RKO (cell line): ENCODE results near the gene PCGF3.
A peak's percentile ranks its signal among the peaks of the same experiment; 100 is the strongest.

ENCODE experiments used
- DNase-seq: peaks from one replicate; pipeline ENCODE4 v3.0.0-alpha.2; 2016; ENCODE audit warnings: low spot score

PCGF3 gene, protein sequence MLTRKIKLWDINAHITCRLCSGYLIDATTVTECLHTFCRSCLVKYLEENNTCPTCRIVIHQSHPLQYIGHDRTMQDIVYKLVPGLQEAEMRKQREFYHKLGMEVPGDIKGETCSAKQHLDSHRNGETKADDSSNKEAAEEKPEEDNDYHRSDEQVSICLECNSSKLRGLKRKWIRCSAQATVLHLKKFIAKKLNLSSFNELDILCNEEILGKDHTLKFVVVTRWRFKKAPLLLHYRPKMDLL

DNA sequence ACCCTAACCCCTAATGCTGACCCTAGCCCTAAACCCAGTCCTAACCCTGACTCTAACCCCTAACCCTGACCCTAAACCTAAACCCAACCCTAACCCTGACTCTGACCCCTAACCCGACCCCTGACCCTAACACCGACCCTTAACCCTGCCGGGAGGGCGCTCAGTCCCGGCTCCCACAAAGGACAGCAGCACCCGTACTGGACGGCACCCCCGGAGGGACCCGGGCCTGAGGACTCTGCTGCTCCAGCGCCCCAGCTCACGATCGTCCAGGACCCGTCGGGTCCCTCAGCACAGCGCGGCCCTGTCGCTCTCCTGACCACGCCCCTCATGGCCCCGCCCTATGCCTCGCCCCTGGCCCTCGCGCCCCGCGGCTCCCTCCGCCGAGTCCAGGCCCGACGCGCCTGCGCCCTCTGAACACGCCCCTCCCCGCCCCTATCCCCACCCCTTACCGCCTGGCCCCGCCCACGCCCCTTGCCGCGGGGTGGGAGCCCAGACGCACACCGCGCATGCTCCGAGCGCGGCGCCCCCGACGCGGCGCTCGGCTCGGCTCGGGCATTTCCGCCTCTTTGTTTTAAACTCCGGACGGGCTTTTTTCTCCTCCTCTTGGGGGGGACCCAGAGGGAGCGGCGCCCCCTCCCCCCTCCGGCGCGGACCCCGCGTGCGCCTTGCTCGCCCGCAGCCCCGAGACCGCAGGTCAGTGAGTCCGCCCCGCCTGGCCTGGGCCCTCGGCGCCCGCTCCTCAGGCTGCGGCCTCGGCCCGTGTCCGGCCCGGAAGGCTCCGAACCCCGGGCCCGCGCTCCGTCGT, at the start of gene PCGF3:
Gene PCGF3, plus strand, starts transcription at position 555 of the 805 bp plus-strand sequence. CDS start 27,849 bp downstream, outside the sequence.
- peak; percentile 91 for DNase-seq

DNA sequence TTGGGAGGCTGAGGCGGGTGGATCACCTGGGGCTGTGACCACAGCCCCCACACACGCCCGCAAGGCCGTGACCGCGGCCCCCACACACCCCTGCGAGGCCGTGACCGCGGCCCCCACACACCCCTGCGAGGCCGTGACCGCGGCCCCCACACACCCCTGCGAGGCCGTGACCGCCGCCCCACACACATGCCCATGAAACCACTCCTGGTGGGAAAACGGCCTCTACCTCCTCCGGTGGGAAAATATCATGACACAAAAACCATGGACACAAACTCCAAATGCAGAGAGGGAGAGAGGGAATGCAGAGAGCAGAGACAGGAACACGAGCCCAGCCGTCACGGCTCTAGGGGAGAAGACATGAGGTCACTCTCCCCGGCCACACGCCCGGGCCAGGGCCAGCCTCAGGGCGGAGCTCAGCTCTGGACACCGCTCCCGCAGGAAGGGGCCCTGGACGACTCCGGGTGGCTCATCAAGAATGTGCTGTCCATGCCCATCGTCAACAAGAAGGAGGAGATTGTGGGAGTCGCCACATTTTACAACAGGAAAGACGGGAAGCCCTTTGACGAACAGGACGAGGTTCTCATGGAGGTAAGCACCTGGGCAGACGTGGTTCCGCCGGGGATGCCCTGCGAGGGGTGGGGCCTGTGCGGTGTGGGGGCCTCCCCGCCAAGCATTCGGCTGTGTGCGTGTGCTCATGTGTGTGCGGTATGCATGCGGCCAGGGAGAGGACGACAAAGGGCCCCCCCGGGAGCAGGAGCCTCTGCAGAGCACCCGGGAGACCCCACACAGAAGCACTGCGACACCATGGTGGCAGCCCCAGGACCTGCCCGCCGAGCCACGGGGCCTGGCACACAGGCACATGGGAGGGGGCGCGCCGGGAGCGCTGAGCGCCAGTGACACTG, 48.9 kb upstream of the PCGF3 start:
- DNase-seq = no peak

DNA sequence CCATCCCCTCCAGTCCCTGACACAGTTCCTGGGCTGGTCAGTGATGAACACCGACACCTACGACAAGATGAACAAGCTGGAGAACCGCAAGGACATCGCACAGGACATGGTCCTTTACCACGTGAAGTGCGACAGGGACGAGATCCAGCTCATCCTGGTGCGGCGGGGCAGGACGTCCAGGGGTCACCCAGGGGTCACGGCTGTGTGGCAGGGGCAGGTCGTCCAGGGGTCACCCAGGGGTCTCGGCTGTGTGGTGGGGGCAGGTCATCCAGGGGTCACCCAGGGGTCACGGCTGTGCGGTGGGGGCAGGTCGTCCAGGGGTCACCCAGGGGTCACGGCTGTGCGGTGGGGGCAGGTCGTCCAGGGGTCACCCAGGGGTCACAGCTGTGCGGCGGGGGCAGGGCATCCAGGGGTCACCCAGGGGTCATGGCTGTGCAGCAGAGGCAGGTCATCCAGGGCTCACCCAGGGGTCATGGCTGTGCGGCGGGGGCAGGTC, 48.2 kb upstream of the PCGF3 start:
- DNase-seq = no peak

DNA sequence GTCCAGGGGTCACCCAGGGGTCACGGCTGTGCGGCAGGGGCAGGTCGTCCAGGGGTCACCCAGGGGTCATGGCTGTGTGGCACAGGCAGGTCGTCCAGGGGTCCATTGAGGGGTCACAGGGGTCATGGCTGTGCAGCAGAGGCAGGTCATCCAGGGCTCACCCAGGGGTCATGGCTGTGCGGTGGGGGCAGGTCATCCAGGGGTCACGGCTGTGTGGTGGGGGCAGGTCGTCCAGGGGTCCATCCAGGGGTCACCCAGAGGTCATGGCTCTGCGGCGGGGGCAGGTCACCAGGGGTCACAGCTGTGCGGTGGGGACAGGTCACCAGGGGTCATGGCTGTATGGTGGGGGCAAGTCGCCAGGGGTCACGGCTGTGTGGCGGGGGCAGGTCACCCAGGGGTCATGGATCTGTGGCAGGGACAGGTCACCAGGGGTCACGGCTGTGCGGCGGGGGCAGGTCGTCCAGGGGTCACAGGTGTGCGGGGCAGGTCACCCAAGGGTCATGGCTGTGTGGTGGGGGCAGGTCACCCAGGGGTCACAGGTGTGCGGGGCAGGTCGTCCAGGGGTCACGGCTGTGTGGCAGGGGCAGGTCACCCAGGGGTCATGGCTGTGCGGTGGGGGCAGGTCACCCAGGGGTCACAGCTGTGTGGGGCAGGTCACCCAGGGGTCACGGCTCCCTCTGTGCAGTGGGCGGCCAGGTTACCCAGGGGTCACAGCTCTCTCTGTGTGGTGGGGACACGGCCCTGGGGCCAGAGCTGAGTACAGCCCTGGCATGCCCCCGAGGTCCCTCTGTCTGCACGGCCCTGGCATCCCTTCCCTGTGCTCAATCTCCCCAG, 47.6 kb upstream of the PCGF3 start:
- DNase-seq = no peak

DNA sequence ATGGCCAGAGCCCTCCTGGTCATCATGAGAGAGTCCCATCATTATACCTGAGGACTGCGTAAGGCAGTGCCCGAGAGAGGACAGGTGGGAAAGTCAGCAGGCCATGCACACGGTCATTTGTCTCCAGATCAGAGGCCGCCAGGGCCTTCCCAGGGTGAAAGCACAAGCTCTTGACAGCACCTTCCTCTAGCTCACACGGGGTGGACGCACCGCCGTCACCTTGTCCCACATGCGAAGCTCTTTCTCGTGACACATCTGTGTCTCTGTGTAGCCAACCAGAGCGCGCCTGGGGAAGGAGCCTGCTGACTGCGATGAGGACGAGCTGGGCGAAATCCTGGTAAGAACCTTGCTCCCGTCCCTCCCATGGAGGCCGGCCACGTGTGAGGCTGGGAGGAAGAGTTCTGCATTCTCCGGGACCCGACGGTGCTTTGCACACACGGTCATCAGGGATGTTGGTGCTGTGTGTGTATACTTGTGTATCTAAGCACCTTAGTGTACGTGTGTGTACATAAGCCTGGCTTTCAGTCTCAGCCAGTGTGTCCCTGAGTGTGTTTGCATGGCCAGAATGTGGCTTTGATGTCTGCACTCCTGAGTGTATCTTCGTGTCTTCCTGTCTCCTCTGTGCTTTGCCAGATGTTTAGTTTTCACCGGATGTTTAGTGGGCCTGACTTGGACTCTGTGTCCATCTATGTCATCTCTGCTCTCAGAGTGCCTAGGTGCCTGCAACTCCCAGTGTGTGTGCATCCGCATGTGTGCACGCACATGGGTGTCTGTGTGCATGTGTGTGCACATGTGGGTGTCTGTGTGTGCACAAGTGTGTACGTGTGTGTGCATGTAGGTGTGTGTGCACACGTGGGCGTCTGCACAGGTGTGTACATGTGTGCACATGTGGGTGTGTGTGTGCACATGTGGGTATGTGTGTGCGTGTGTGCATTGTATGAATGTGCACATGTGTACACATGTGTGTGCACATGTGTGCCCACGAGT, 46.7 kb upstream of the PCGF3 start:
- DNase-seq = no peak

DNA sequence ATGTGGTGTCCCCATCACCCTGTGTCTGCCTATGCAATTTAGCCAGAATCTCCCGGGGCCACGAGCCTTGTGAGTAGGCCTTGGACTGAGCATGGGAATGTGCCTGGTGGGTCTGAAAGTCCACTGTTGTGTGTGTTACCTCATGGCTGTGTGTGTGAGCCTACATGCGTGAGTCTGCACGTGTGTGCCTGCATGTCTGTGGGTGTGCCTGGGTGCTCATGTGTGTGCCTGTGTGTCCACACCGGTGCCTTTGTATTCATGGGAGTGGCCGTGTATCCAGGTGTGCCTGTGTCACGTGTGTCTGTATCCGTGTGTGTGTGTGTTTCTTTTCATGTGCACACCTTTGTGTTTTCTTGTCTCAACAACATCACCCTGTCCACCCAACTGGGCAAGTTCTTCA, 45.8 kb upstream of the PCGF3 start:
- no peak for DNase-seq

DNA sequence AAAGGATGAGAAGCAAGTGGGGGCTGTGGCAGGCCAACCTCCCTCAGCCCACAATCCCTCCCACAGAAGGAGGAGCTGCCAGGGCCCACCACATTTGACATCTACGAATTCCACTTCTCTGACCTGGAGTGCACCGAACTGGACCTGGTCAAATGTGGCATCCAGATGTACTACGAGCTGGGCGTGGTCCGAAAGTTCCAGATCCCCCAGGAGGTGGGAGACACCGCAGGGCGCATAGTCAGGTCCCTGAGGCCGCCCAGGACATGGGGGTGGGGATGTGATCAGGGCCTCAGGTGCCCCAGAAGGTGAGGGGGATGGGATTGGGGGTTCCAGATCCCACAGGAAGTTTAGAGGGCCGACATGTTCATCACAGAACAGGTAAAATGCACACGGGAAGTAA, 45.2 kb upstream of the PCGF3 start:
- DNase-seq = no peak

DNA sequence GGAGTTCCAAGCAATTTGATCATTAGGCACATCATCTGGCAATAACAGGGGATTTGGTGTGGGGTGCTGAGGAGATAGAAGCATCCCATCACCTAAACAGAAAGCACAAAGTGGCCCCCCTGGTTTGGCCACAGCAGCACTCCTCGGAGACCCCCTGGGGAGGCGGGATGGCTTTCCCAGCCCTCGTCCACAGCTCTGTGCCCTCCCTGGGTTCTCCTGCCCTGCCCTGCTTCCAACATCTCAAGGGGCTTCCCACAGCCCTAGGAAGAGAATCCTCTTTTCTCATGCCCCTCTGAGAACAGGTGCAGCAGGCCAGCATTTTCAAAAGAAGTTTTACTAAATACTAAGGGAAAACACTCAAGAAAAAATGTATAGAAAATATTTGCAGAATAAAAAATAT, 44.4 kb upstream of the PCGF3 start:
- no peak for DNase-seq

DNA sequence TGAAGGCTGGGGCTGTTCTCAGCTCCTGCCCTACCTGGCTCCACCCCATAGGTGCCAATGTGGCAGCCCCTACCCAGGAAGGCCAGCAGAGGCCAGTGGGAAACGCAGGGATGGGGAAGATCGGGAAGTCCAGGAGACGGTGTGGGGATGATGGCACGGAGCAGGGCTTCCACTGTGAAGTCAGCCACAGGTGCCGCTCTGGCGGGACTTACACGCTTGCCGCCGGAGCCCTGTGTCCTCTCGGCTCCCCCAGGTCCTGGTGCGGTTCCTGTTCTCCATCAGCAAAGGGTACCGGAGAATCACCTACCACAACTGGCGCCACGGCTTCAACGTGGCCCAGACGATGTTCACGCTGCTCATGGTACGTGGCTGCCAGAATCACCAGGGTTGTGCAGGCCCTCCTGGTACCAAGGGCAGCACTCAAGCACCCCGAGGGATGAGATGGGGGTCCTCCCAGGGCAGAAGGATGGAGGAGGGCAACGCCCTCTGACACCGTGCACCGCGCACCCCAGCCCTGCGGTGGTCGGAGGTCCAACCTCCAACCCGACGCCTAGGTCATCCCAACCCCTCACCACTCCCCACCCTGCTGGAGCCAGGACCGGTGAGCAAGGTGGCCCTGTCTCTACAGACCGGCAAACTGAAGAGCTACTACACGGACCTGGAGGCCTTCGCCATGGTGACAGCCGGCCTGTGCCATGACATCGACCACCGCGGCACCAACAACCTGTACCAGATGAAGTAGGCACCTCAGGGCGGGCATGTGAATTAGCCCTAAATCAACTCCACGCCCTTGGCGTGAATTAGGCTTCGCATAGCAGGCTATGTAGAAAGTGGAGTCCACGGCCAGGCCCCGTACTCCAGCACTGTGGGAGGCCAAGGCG, 43.5 kb upstream of the PCGF3 start:
- no peak for DNase-seq

DNA sequence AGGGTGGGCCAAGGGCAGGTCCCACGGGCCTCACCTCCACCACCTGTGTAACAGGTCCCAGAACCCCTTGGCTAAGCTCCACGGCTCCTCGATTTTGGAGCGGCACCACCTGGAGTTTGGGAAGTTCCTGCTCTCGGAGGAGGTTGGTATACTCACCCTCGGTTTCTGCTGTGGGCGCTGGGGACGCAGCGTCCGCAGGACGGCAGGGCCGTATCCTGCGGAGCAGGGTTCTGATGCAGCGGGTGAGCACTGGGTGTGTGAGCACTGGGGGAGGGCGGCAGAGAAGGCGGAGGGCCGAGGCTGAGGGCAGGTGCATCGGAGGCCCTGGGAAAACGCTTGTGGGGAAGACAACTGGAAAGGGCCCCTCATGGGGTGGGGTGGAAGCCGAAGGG, 42.6 kb upstream of the PCGF3 start:
- DNase-seq = no peak

DNA sequence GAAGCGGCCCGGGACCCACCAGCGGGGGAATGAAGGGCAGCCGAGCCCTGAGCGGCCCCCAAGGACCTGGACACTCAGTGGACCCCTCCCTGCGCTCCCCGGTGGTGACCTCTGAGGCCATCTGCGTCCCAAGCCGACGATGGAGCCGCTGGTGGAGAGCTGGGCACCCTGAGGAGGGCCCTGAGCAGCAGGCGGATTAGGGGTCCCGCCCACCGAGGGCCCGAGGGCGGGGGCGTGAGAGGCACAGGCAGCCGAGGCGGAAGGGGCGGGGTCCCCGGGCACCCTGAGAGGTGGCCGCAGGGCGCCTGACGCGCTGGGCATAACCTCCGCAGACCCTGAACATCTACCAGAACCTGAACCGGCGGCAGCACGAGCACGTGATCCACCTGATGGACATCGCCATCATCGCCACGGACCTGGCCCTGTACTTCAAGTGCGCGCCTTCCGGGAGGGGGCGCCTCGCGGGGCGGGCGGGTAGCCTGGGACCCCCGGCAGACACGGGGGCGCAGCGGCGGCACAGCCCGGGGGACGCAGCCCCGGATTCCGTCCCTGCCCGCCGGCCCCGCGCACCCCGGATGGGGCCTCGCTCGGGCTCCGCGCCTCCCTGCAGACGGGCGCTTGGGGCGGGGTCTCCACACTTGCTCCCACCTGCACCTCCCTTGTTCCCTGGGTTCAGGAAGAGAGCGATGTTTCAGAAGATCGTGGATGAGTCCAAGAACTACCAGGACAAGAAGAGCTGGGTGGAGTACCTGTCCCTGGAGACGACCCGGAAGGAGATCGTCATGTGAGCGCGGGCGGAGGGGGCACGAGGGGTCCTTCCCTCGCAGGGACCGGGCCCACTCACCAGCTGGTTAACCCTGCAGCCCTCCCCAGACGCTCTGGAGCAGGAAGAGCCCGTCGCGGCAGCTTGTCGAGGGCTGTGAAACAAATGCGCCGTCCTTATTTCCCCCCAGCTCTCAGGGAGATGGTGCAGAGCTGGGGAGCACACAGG, 41.9 kb upstream of the PCGF3 start:
- DNase-seq = no peak

DNA sequence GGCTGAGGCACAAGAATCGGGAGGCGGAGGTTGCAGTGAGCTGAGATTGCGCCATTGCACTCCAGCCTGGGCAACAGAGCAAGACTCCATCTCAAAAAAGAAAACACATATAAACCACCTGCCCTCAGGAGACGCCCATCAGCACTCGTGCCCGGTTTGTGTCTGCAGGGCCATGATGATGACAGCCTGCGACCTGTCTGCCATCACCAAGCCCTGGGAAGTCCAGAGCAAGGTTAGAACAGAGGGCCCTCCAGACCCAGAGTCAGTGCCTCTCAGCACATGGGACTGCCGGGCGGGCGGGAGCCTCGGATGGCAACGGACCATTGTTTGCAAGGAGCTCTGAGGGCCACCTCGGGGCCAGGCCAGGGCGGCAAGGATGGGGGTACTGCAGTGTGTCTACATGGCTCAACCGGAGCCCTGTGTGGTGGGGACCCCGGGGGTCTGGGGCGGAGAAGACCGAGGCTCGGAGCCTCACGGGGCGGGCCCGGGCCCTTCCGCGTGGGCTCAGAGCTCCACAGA, 40.9 kb upstream of the PCGF3 start:
- DNase-seq = no peak

DNA sequence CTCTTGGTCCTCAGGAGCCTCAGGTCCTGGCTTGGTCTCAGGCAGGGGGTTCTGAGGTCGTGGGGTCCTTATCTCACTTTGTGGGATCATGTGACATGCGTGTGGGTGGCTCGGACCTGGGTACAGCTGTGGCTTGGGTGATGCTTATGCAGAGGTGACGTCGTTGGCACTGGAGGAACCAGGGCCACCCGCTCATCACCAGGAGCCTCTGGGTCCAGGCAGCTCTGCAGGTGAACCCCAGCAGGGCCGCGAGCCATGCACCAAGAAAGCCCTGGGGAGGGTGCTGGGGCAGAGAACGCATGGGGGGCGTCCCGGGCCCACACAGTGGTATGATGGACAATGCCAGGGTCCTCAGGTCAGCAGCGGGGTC, 40.3 kb upstream of the PCGF3 start:
- DNase-seq = no peak

DNA sequence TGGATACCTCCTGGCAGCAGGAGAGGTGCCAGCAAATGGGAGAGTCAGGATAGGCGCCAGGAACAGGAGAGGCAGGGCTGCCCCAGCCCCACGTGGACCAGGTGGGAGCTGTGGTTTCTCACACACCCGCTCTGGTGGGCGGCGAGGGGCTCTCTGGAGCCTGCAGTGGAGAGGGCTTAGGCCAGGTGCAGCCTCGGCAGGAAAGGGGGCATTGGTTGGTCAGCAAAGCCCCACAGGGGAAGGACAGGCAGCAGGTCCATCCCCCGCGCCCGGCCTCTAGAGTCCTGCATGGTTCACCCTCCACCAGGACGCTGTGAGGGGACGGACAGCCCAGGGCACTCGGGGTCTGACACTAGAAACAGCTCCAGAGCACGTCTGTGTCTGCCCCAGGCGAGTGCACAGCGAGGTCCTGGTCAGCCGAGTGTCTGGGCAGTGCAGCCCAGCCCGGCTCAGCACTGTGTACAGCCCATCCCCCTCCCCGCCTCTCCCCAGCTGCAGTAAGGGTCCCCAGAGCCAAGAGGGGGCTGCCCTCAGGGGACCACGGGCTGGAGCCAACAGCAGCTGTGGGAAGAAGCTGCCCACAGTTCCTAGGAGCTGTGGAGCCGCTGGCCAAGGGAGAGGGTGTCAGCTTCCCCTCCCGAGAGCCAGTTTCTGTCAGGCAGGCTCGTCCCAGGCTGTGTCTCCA, 39.7 kb upstream of the PCGF3 start:
- DNase-seq = no peak

DNA sequence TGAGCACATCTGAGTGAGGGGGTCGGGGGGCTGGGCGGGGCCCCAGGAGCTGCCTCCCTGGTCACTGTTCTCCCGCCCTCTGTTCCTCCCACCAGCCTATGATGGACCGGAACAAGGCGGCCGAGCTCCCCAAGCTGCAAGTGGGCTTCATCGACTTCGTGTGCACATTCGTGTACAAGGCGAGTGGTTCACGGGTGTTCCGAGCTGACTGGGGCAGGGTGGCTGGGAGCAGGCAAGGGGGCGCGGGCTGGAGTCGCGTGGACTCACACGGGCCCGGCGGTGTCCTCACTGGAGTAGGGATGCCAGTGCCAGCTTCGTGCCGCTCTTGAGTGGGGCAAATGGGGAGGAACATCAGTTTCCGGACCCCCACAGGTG, 39.2 kb upstream of the PCGF3 start:
- no peak for DNase-seq

DNA sequence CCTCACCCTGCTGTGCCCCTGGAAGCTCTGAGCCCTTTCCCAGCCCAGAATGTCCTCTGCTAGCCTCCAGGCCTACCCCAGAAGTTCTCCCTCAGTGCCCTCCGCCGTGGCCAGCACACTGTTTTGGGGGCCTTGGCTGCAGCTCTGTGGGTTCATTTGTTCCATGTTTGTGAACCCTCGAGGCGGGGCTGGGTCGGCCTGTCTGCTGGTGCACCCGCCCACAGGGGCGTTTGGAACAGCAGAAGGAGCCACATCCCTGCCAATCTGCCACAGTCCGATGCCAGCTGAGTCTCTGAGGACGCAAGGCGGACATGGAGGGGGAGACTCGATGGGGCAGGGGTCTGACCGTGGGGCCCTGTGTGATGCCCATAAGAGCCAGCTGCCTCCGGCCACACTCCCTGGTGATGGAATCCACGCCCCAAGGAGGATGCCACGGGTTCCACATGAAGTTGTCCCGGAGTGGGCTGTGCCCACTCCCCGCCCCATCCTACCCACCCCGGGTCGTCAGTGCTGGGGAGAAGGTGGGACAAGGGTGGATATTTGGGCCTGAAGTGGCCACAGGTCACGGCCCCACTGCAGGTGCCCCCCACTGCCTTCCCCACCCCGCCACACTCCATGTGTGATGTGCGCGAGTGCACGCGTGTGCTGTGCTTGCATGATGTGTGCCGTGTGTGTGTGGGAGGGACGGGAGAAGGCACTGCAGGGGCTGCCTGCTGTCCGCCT, 38.6 kb upstream of the PCGF3 start:
- no peak for DNase-seq

DNA sequence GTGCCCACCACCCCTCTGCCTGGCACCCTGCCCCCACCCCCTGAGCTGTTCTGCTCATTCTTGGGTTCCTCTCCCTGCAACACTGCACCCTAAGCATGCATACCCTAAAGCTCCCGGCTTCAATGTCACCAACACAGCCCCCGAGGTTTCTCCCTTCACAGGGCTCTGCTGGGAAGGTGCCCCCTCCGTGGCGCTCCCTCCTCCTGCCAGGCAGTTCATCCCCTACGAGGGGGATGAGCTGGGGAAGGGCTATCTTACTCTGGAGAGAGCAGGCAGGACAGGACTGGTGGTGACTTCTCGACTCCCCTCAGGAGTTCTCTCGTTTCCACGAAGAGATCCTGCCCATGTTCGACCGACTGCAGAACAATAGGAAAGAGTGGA, 38.1 kb upstream of the PCGF3 start:
- DNase-seq = no peak
